Measurements from ENCODE around the gene SFMBT2.

SFMBT2 gene

GRCh38 chr10:7179536-7179935, 231.3 kb downstream of the SFMBT2 start:
- Histone ChIP-seq H3K27ac (no peak overlapping the region), H3K4me3 (no peak overlapping the region)

GRCh38 chr10:7173948-7174347, 236.9 kb downstream of the SFMBT2 start:
- Histone ChIP-seq H3K27ac (no peak overlapping the region), H3K4me3 (no peak overlapping the region)

- Histone ChIP-seq H3K27ac (no peak overlapping the region), H3K4me3 (no peak overlapping the region)
These were observed 239.0 kb downstream of the SFMBT2 start for GRCh38 chr10:7171825-7172224.

- no peak overlapping the region for H3K4me3 ChIP-seq
- H3K27ac ChIP-seq, result no peak overlapping the region
These were observed 240.1 kb downstream of the SFMBT2 start for GRCh38 chr10:7170626-7171322.

- Histone ChIP-seq H3K4me3 (no peak overlapping the region), H3K27ac (no peak overlapping the region)
These were observed 242.4 kb downstream of the SFMBT2 start for GRCh38 chr10:7168414-7168813.

- H3K4me3 ChIP-seq, result no peak overlapping the region
- H3K27ac ChIP-seq, result no peak overlapping the region
These were observed 245.2 kb downstream of the SFMBT2 start for GRCh38 chr10:7165500-7166177.

GRCh38 chr10:7164955-7165354, 245.9 kb downstream of the SFMBT2 start:
- Histone ChIP-seq H3K4me3 (no peak overlapping the region), H3K27ac (no peak overlapping the region)

GRCh38 chr10:7162331-7162730, 248.5 kb downstream of the SFMBT2 start:
- no peak overlapping the region for H3K4me3 ChIP-seq
- peak overlapping the region in 3 of 21 experiments; percentile 3 to 26 (median 5) for H3K27ac ChIP-seq

GRCh38 chr10:7161484-7162250, 249.2 kb downstream of the SFMBT2 start:
- Histone ChIP-seq H3K27ac (peak overlapping the region in 2 of 21 experiments; percentile 3 to 26), H3K4me3 (no peak overlapping the region)

GRCh38 chr10:7159928-7160327, 250.9 kb downstream of the SFMBT2 start:
- Histone ChIP-seq H3K4me3 (no peak overlapping the region), H3K27ac (no peak overlapping the region)

- no peak overlapping the region for H3K27ac ChIP-seq
- no peak overlapping the region for H3K4me3 ChIP-seq
These were observed 251.3 kb downstream of the SFMBT2 start for GRCh38 chr10:7159517-7159916.

GRCh38 chr10:7157091-7157490, 253.7 kb downstream of the SFMBT2 start:
- Histone ChIP-seq H3K27ac (no peak overlapping the region), H3K4me3 (no peak overlapping the region)

- Histone ChIP-seq H3K4me3 (no peak overlapping the region), H3K27ac (no peak overlapping the region)
These were observed 257.1 kb downstream of the SFMBT2 start for GRCh38 chr10:7153750-7154149.

GRCh38 chr10:7152982-7153381, 257.9 kb downstream of the SFMBT2 start:
- H3K4me3 ChIP-seq, result no peak overlapping the region

GRCh38 chr10:7152341-7152740, 258.5 kb downstream of the SFMBT2 start:
- H3K4me3 ChIP-seq, result no peak overlapping the region
- no peak overlapping the region for H3K27ac ChIP-seq

More at GRCh38 chr10:7152982-7153381, 257.9 kb downstream of the SFMBT2 start:
- H3K27ac ChIP-seq, result no peak overlapping the region

GRCh38 chr10:7151538-7151937, 259.3 kb downstream of the SFMBT2 start:
- Histone ChIP-seq H3K27ac (no peak overlapping the region), H3K4me3 (no peak overlapping the region)

GRCh38 chr10:7150349-7150748, 260.5 kb downstream of the SFMBT2 start:
- Histone ChIP-seq H3K4me3 (no peak overlapping the region), H3K27ac (no peak overlapping the region)

- Histone ChIP-seq H3K27ac (no peak overlapping the region), H3K4me3 (no peak overlapping the region)
These were observed 264.6 kb downstream of the SFMBT2 start for GRCh38 chr10:7146189-7146588.

- H3K4me3 ChIP-seq, result no peak overlapping the region
- H3K27ac ChIP-seq, result no peak overlapping the region
These were observed 274.8 kb downstream of the SFMBT2 start for GRCh38 chr10:7136016-7136415.

- no peak overlapping the region for H3K27ac ChIP-seq
These were observed 275.6 kb downstream of the SFMBT2 start for GRCh38 chr10:7135188-7135587.

GRCh38 chr10:7134448-7134847, 276.4 kb downstream of the SFMBT2 start:
- Histone ChIP-seq H3K4me3 (no peak overlapping the region), H3K27ac (no peak overlapping the region)

More at GRCh38 chr10:7135188-7135587, 275.6 kb downstream of the SFMBT2 start:
- H3K4me3 ChIP-seq, result no peak overlapping the region
